Natural killer cell (primary cell): ENCODE measurements around the gene TUBB2B. TPM values are rescaled to one million over a fixed set of nuclear protein-coding genes. Genes with fewer than 3 reads are reported as not detected.
"Not testable (repeated sequence)": the region's sequence is repeated elsewhere in the genome, so short reads cannot be mapped to it uniquely, and the experiment has no call there.

Experiments used
- ATAC-seq, 3 donors: fragments of 150-1000 bp in 2 of 3; fragments of 200-7000 bp in 1 of 3; cut with Tn5 transposase; 1 replicate in 1 of 3; 2 replicates in 2 of 3; pipeline ENCODE4 v1.10.0; 2021; ENCODE audit warnings: mild to moderate bottlenecking in 2 of 3, moderate library complexity in 2 of 3
- DNase-seq, 2 donors: peaks; one replicate each; pipeline versions ENCODE4 v3.0.0 to v3.0.0-alpha.2; 2013 to 2021; ENCODE audit warnings: mixed read lengths in 1 of 2
- H3K27ac ChIP-seq: one replicate; pipeline ENCODE4 v1.5.1; 2013; ENCODE audit warnings: mild to moderate bottlenecking, low read length
- H3K27me3 ChIP-seq: one replicate; pipeline ENCODE4 v1.6.1; 2013; ENCODE audit warnings: low read length; ENCODE audit not compliant: control insufficient read depth, insufficient read depth
- H3K36me3 ChIP-seq: one replicate; pipeline ENCODE4 v1.6.1; 2013; ENCODE audit warnings: low read length; ENCODE audit not compliant: control insufficient read depth, insufficient read depth
- H3K4me1 ChIP-seq: one replicate; pipeline ENCODE4 v1.6.1; 2013; ENCODE audit warnings: low read length; ENCODE audit not compliant: control insufficient read depth, insufficient read depth
- H3K4me3 ChIP-seq: one replicate; pipeline ENCODE4 v1.5.1; 2013; ENCODE audit warnings: low read length
- H3K9me3 ChIP-seq: one replicate; pipeline ENCODE4 v1.6.1; 2013; ENCODE audit warnings: low read length; ENCODE audit not compliant: control insufficient read depth, insufficient read depth
- H3K27ac Mint-ChIP-seq, 2 donors: one replicate each; pipeline ENCODE4 v1.8.0; 2022; ENCODE audit warnings: mild to moderate bottlenecking in 2 of 2, mixed read lengths in 2 of 2, moderate library complexity in 1 of 2
- H3K27me3 Mint-ChIP-seq, 2 donors: one replicate each; pipeline ENCODE4 v1.8.0; 2022; ENCODE audit warnings: low read depth in 2 of 2, mixed read lengths in 2 of 2
- H3K36me3 Mint-ChIP-seq: one replicate; pipeline ENCODE4 v1.8.0; 2022; ENCODE audit warnings: mixed read lengths
- H3K4me1 Mint-ChIP-seq, 2 donors: one replicate each; pipeline ENCODE4 v1.8.0; 2022; ENCODE audit warnings: mixed read lengths in 2 of 2
- H3K4me3 Mint-ChIP-seq: one replicate; pipeline ENCODE4 v1.8.0; 2022; ENCODE audit warnings: mild to moderate bottlenecking, moderate library complexity, mixed read lengths
- H3K9me3 Mint-ChIP-seq, 2 donors: one replicate each; pipeline ENCODE4 v1.8.0; 2022; ENCODE audit warnings: mixed read lengths in 2 of 2
- WGBS: methylation state at CpG from one replicate; pipeline ENCODE4 v1.1.7; 2013; ENCODE audit warnings: missing lambda C conversion rate; ENCODE audit not compliant: insufficient coverage; 5-methylcytosine and 5-hydroxymethylcytosine counted together
- intact Hi-C: fragments of 100-400 bp; cut with micrococcal nuclease; formaldehyde crosslinking; loops from one replicate; pipeline ENCODE4 v1.14.2; 2022
- total RNA-seq, 4 donors: library from RNA; stranded (reverse); fragments of 120-200 nt in 1 of 4; gene quantifications; one replicate each; pipeline versions ENCODE4 v1.2.3 to v1.2.4, GENCODE V29; 2013 to 2022
- TF ChIP-seq, protein P1 (sequence below): fragments of 200-600 bp; IDR thresholded peaks from one replicate; pipeline ENCODE4 v1.8.0; 2022; ENCODE audit warnings: antibody characterized with exemption

The TUBB2B gene
- total RNA-seq, 3 donors from 2014 or later (not counting 1 experiment from before 2014, with no cell fraction given), result 0.66 to 0.75 TPM; not detected in 1

DNA sequence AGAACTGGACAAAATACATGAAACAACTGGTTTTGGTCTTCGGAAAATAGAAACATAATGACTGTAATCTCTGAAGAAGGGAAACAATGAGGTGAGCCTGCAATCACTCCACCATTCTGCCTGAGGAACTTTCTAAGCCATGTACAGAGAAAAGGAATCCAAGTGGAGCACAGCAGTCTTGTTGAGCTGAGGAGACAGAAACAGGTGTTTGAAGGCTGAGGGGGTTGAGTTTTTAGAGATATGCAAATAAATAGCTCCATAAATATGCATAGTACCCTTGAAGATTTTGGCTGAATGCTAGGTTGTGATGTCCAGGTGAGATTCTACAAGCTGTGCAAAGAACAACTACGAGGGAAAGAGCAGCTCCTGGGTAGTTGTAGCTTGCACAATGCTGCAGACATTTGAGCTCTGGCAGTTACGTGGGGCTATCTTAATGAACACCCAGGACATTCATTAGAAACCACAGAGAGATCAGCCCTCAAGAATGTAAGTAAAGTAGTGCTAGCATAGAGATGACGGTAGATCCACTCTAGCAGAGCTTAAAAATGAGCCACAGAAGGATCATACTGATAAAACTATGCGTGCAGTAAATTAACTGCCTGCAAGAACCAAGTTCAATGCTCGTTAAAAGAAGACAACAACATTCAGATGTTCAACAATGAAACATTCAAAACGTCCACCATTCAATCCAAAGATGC is 24.3 kb downstream of the TUBB2B start:
- ATAC-seq, result no peak
- H3K36me3 Mint-ChIP-seq, result peaks cover 8% of the 10 kb centered on the region
- 81% methylated on average over 7 of the region's 7 CpGs for WGBS
- intact Hi-C loops, result no loop called here
- DNase-seq, result no peak
- Histone ChIP-seq H3K27me3 (peaks cover 3% of the 10 kb centered on the region), H3K9me3 (no peaks in the 10 kb centered on the region), H3K4me3 (no peak overlapping the region), H3K4me1 (no peaks in the 10 kb centered on the region), H3K36me3 (no peaks in the 10 kb centered on the region), H3K27ac (no peak overlapping the region)
- no peaks in the 10 kb centered on the region for H3K4me1 Mint-ChIP-seq
- peaks cover 35 to 56% of the 10 kb centered on the region in 2 donors for H3K27me3 Mint-ChIP-seq
- no peak overlapping the region for H3K4me3 Mint-ChIP-seq
- no peak overlapping the region for H3K27ac Mint-ChIP-seq
- TF ChIP-seq, protein P1, sequence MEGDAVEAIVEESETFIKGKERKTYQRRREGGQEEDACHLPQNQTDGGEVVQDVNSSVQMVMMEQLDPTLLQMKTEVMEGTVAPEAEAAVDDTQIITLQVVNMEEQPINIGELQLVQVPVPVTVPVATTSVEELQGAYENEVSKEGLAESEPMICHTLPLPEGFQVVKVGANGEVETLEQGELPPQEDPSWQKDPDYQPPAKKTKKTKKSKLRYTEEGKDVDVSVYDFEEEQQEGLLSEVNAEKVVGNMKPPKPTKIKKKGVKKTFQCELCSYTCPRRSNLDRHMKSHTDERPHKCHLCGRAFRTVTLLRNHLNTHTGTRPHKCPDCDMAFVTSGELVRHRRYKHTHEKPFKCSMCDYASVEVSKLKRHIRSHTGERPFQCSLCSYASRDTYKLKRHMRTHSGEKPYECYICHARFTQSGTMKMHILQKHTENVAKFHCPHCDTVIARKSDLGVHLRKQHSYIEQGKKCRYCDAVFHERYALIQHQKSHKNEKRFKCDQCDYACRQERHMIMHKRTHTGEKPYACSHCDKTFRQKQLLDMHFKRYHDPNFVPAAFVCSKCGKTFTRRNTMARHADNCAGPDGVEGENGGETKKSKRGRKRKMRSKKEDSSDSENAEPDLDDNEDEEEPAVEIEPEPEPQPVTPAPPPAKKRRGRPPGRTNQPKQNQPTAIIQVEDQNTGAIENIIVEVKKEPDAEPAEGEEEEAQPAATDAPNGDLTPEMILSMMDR, result no peak
- no peaks in the 10 kb centered on the region for H3K9me3 Mint-ChIP-seq

DNA sequence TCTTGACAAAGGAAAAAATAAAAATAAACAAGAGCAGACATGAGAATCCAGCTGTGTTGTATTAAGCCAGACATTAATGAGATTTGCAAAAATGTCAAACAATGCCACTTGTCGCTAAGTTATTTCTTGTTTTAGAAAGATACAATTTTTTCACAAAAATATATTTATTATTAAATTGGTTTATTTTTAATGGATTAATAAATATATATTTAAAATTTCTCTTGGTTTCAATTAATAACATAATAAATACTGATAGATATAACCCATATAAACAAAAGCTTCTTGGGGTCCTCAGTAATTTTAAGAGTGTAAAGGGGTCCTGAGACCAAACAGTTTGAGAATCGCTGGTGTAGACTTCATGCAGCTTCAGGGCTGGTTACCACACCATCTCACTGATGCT is 26.1 kb downstream of the TUBB2B start:
- H3K9me3 ChIP-seq, result no peaks in the 10 kb centered on the region
- Mint-ChIP-seq H3K27me3 (peaks cover 28 to 38% of the 10 kb centered on the region in 2 donors), H3K36me3 (peaks cover 8% of the 10 kb centered on the region), H3K27ac (no peak overlapping the region), H3K4me1 (no peaks in the 10 kb centered on the region), H3K9me3 (no peaks in the 10 kb centered on the region), H3K4me3 (no peak overlapping the region)
- H3K4me3 ChIP-seq, result no peak overlapping the region
- no peaks in the 10 kb centered on the region for H3K4me1 ChIP-seq
- 94% methylated on average over 1 of the region's 2 CpGs for WGBS
- no peak overlapping the region for H3K27ac ChIP-seq
- DNase-seq (no peak), ATAC-seq (no peak)
- no peaks in the 10 kb centered on the region for H3K36me3 ChIP-seq
- intact Hi-C loops, result no loop called here
- TF ChIP-seq, protein P1, result no peak
- peaks cover 3% of the 10 kb centered on the region for H3K27me3 ChIP-seq

DNA sequence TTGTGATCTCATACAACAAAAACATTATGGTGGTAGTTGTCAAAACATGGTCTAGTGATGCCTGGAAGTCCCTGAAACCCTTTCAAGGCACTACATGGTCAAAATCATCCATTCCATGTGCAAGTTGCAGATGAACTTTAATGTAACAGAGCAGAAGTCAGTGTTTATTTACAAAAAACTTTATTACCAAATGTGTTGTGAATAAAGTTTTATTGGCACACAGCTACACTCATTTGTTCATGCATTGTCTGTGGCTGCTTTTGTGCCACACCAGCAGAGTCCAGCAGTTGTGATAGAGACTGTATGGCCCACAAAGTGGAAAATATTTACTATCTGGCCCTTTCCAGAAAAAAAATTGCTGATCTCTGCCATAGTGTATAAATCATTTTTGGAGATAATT is 26.8 kb downstream of the TUBB2B start:
- Histone ChIP-seq H3K4me1 (no peaks in the 10 kb centered on the region), H3K36me3 (no peaks in the 10 kb centered on the region), H3K4me3 (no peak overlapping the region), H3K27me3 (peaks cover 3% of the 10 kb centered on the region), H3K9me3 (no peaks in the 10 kb centered on the region), H3K27ac (no peak overlapping the region)
- intact Hi-C loops, result no loop called here
- Mint-ChIP-seq H3K36me3 (peaks cover 8% of the 10 kb centered on the region), H3K4me1 (no peaks in the 10 kb centered on the region), H3K27me3 (peaks cover 24 to 33% of the 10 kb centered on the region in 2 donors), H3K27ac (no peak overlapping the region), H3K9me3 (no peaks in the 10 kb centered on the region), H3K4me3 (no peak overlapping the region)
- TF ChIP-seq, protein P1, result no peak
- ATAC-seq (no peak), DNase-seq (no peak)

DNA sequence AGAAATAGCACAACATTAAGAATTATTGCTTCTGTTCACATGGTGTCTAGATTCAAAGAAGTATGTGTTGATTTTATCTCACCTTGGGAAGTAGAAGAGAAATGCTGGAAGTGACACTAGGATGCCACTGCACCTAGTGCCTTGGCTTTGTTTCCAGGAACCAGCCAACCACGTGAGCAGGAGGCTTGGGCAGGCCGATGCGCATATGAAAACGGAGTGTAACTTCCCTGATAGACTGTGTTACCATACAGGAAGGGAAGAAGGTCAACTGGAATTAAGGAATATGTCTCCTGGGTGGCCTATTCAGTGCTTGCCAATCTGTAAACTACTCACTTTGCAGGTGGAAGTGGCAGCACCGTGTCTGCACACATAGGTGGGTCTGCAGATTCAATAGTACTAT is 28.1 kb downstream of the TUBB2B start:
- Histone ChIP-seq H3K27me3 (peaks cover 3% of the 10 kb centered on the region), H3K36me3 (no peaks in the 10 kb centered on the region), H3K4me3 (no peak overlapping the region), H3K9me3 (no peaks in the 10 kb centered on the region), H3K27ac (no peak overlapping the region), H3K4me1 (no peaks in the 10 kb centered on the region)
- no peaks in the 10 kb centered on the region for H3K4me1 Mint-ChIP-seq
- DNase-seq (no peak), ATAC-seq (no peak)
- intact Hi-C loops, result no loop called here
- no peaks in the 10 kb centered on the region for H3K9me3 Mint-ChIP-seq
- WGBS, result 89% methylated on average over 5 of the region's 5 CpGs
- no peak overlapping the region for H3K4me3 Mint-ChIP-seq
- peaks cover 21 to 27% of the 10 kb centered on the region in 2 donors for H3K27me3 Mint-ChIP-seq
- no peak overlapping the region for H3K27ac Mint-ChIP-seq
- peaks cover 5% of the 10 kb centered on the region for H3K36me3 Mint-ChIP-seq
- TF ChIP-seq, protein P1, result no peak

DNA sequence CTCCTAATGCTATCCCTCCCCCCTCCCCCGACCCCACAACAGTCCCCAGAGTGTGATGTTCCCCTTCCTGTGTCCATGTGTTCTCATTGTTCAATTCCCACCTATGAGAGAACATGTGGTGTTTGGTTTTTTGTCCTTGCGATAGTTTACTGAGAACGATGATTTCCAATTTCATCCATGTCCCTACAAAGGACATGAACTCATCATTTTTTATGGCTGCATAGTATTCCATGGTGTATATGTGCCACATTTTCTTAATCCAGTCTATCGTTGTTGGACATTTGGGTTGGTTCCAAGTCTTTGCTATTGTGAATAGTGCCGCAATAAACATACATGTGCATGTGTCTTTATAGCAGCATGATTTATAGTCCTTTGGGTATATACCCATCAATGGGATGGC is 29.7 kb downstream of the TUBB2B start:
- H3K27me3 Mint-ChIP-seq, result peaks cover 12 to 14% of the 10 kb centered on the region in 2 donors
- H3K27ac Mint-ChIP-seq, H3K36me3 ChIP-seq, H3K4me1 Mint-ChIP-seq, H3K9me3 ChIP-seq, H3K4me3 Mint-ChIP-seq, H3K27ac ChIP-seq, H3K4me3 ChIP-seq, ATAC-seq, H3K27me3 ChIP-seq, H3K4me1 ChIP-seq, intact Hi-C loops, H3K36me3 Mint-ChIP-seq, H3K9me3 Mint-ChIP-seq, DNase-seq: not testable (repeated sequence)
- no CpG with 5 or more reads among the region's 5 CpGs for WGBS
